HL-60 (cell line): ENCODE data around the gene ESPL1.

ENCODE experiments used
- DNase-seq, 2 experiments: peaks; one replicate each; pipeline ENCODE4 v3.0.0-alpha.2; 2010 to 2020; ENCODE audit warnings: low read depth in 1 of 2, low spot score in 1 of 2
- H3K27ac ChIP-seq: fragments of 250-450 bp; sonication (Bioruptor Pico); replicated peaks from 2 replicates; pipeline ENCODE4 v1.5.1; 2020; ENCODE audit warnings: mild to moderate bottlenecking, moderate library complexity
- H3K27me3 ChIP-seq: fragments of 250-450 bp; sonication (Bioruptor Pico); 2 replicates; pipeline ENCODE4 v1.5.1; 2021; ENCODE audit warnings: mild to moderate bottlenecking, moderate library complexity; ENCODE audit not compliant: insufficient read depth, poor library complexity, severe bottlenecking
- H3K4me3 ChIP-seq: replicated peaks from 2 replicates; pipeline ENCODE4 v1.5.1; 2011; ENCODE audit warnings: mild to moderate bottlenecking, control low read depth, low read length; ENCODE audit not compliant: insufficient read depth
- CTCF ChIP-seq: IDR thresholded peaks from one replicate; pipeline ENCODE4 v1.5.1; 2011; ENCODE audit warnings: low read length, control low read depth, inconsistent platforms; ENCODE audit not compliant: insufficient read depth
- GABPA ChIP-seq: IDR thresholded peaks from 2 replicates; pipeline ENCODE4 v1.6.1; 2012; ENCODE audit warnings: low read depth
- POLR2AphosphoS5 ChIP-seq: IDR thresholded peaks from 2 replicates; pipeline ENCODE4 v1.6.1; 2012; ENCODE audit warnings: low read depth
- REST ChIP-seq: IDR thresholded peaks from 2 replicates; pipeline ENCODE4 v1.6.1; 2012; ENCODE audit warnings: low read depth; ENCODE audit not compliant: insufficient replicate concordance
- SPI1 ChIP-seq: IDR thresholded peaks from 2 replicates; pipeline ENCODE4 v1.6.1; 2012; ENCODE audit warnings: low read depth, mild to moderate bottlenecking, borderline replicate concordance

Gene ESPL1

GRCh38 chr12:53254816-53255545 lies 13.1 kb upstream of the ESPL1 start:
- no peaks in the 10 kb centered on the region for H3K27me3 ChIP-seq
- TF ChIP-seq POLR2AphosphoS5 = no peak
- no peak for TF ChIP-seq SPI1
- H3K4me3 ChIP-seq = no peak overlapping the region
- no peak overlapping the region; the same call in 1 of the 2 replicates for H3K27ac ChIP-seq
- DNase-seq = no peak

GRCh38 chr12:53255996-53256395 lies 12.1 kb upstream of the ESPL1 start:
- DNase-seq = peak in 1 of 2 experiments; percentile 76

GRCh38 chr12:53258541-53259539 lies 9.3 kb upstream of the ESPL1 start:
- no peaks in the 10 kb centered on the region for H3K27me3 ChIP-seq
- TF ChIP-seq SPI1 = no peak
- no peak for TF ChIP-seq GABPA
- TF ChIP-seq POLR2AphosphoS5 = no peak
- TF ChIP-seq REST = no peak
- no peak for TF ChIP-seq CTCF
- H3K4me3 ChIP-seq = no peak overlapping the region
- no peak overlapping the region for H3K27ac ChIP-seq
- no peak for DNase-seq

More at GRCh38 chr12:53255996-53256395, 12.1 kb upstream of the ESPL1 start:
- no peak overlapping the region for H3K4me3 ChIP-seq
- TF ChIP-seq GABPA (no peak), SPI1 (peak; percentile 100), REST (no peak)
- peak overlapping the region; percentile 24 for H3K27ac ChIP-seq
- H3K27me3 ChIP-seq = no peaks in the 10 kb centered on the region

GRCh38 chr12:53259891-53260290 lies 8.2 kb upstream of the ESPL1 start:
- no peak overlapping the region for H3K4me3 ChIP-seq
- TF ChIP-seq REST (no peak), GABPA (no peak), CTCF (no peak)
- no peak overlapping the region for H3K27ac ChIP-seq
- no peaks in the 10 kb centered on the region for H3K27me3 ChIP-seq
- no peak for DNase-seq
